Kidney glomerular epithelial cell (primary cell): Measurements from ENCODE around the gene GET4.
A peak's percentile ranks its signal among the peaks of the same experiment; 100 is the strongest.
"Not testable (repeated sequence)": the region's sequence is repeated elsewhere in the genome, so short reads cannot be mapped to it uniquely, and the experiment has no call there.

ENCODE experiments used
- DNase-seq: peaks from one replicate; lab custom pipeline; 2025; lab: John Stamatoyannopoulos, UW

The GET4 gene

GRCh38 chr7:871900-872537 is 4.3 kb upstream of the GET4 start:
- no peak for DNase-seq

GRCh38 chr7:872685-873084 is 3.7 kb upstream of the GET4 start:
- DNase-seq: not testable (repeated sequence)

GRCh38 chr7:873367-874002 is 2.9 kb upstream of the GET4 start:
- peak; percentile 73 for DNase-seq

- no peak for DNase-seq
These were observed 2.2 kb upstream of the GET4 start for GRCh38 chr7:874031-874749.

- DNase-seq: no peak
These were observed 1.3 kb upstream of the GET4 start for GRCh38 chr7:875051-875450.

- no peak for DNase-seq
These were observed 778 bp upstream of the GET4 start for GRCh38 chr7:875476-876076.

- no peak for DNase-seq
These were observed 588 bp downstream of the GET4 start for GRCh38 chr7:876972-877311.

GRCh38 chr7:877312-878232 is 1.2 kb downstream of the GET4 start:
- DNase-seq: no peak

- no peak for DNase-seq
These were observed 2.7 kb downstream of the GET4 start for GRCh38 chr7:879093-879492.

GRCh38 chr7:879706-880105 is 3.4 kb downstream of the GET4 start:
- DNase-seq: no peak

GRCh38 chr7:880450-880849 is 4.1 kb downstream of the GET4 start:
- DNase-seq: no peak

GRCh38 chr7:881441-882234 is 5.3 kb downstream of the GET4 start:
- no peak for DNase-seq

- no peak for DNase-seq
These were observed 6.1 kb downstream of the GET4 start for GRCh38 chr7:882336-883035.

GRCh38 chr7:883055-884021 is 7.0 kb downstream of the GET4 start:
- DNase-seq: no peak

- no peak for DNase-seq
These were observed 8.0 kb downstream of the GET4 start for GRCh38 chr7:884191-885003.

GRCh38 chr7:885261-885892 is 9.0 kb downstream of the GET4 start:
- no peak for DNase-seq

- no peak for DNase-seq
These were observed 9.7 kb downstream of the GET4 start for GRCh38 chr7:885893-886625.
